Osteocyte (in vitro differentiated cells): ENCODE results near the gene C4orf46. TPM values are rescaled to one million over a fixed set of nuclear protein-coding genes. Genes with fewer than 3 reads are reported as not detected.

Experiments
- DNase-seq: peaks from one replicate; pipeline ENCODE4 v3.0.0; 2021; ENCODE audit warnings: mixed read lengths; ENCODE audit not compliant: unreplicated experiment; ENCODE audit errors: extremely low spot score
- H3K27ac Mint-ChIP-seq: one replicate; pipeline ENCODE4 v1.8.0; 2021; ENCODE audit warnings: mild to moderate bottlenecking, mixed read lengths; ENCODE audit not compliant: unreplicated experiment
- H3K27me3 Mint-ChIP-seq: one replicate; pipeline ENCODE4 v1.8.0; 2021; ENCODE audit warnings: mixed read lengths; ENCODE audit not compliant: unreplicated experiment
- H3K36me3 Mint-ChIP-seq: one replicate; pipeline ENCODE4 v1.8.0; 2021; ENCODE audit warnings: mixed read lengths; ENCODE audit not compliant: unreplicated experiment
- H3K4me1 Mint-ChIP-seq: one replicate; pipeline ENCODE4 v1.8.0; 2021; ENCODE audit warnings: mixed read lengths; ENCODE audit not compliant: unreplicated experiment
- H3K4me3 Mint-ChIP-seq: one replicate; pipeline ENCODE4 v1.8.0; 2021; ENCODE audit warnings: mild to moderate bottlenecking, moderate library complexity, mixed read lengths; ENCODE audit not compliant: unreplicated experiment
- H3K9me3 Mint-ChIP-seq: one replicate; pipeline ENCODE4 v1.8.0; 2021; ENCODE audit warnings: mixed read lengths; ENCODE audit not compliant: unreplicated experiment
- total RNA-seq: library from RNA; stranded (reverse); gene quantifications from 2 replicates; pipeline ENCODE4 v1.2.1, GENCODE V29; 2021
- TF ChIP-seq, protein P1 (sequence below): fragments of 200-600 bp; sonication (generic); IDR thresholded peaks from 2 replicates; pipeline ENCODE4 v1.5.0; 2021; ENCODE audit warnings: antibody characterized with exemption, mild to moderate bottlenecking, moderate library complexity

Gene C4orf46
- total RNA-seq, 1 donor from 2014 or later: 8.3 TPM

GRCh38 chr4:158621729-158622128 is 50.0 kb downstream of the C4orf46 start:
- peaks cover 7% of the 10 kb centered on the region for H3K27me3 Mint-ChIP-seq
- TF ChIP-seq, protein P1, sequence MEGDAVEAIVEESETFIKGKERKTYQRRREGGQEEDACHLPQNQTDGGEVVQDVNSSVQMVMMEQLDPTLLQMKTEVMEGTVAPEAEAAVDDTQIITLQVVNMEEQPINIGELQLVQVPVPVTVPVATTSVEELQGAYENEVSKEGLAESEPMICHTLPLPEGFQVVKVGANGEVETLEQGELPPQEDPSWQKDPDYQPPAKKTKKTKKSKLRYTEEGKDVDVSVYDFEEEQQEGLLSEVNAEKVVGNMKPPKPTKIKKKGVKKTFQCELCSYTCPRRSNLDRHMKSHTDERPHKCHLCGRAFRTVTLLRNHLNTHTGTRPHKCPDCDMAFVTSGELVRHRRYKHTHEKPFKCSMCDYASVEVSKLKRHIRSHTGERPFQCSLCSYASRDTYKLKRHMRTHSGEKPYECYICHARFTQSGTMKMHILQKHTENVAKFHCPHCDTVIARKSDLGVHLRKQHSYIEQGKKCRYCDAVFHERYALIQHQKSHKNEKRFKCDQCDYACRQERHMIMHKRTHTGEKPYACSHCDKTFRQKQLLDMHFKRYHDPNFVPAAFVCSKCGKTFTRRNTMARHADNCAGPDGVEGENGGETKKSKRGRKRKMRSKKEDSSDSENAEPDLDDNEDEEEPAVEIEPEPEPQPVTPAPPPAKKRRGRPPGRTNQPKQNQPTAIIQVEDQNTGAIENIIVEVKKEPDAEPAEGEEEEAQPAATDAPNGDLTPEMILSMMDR: no peak
- no peaks in the 10 kb centered on the region for H3K9me3 Mint-ChIP-seq
- no peaks in the 10 kb centered on the region for H3K36me3 Mint-ChIP-seq
- H3K4me1 Mint-ChIP-seq: peaks cover 2% of the 10 kb centered on the region
- H3K4me3 Mint-ChIP-seq: no peak overlapping the region
- no peak overlapping the region for H3K27ac Mint-ChIP-seq
- DNase-seq: no peak

- Mint-ChIP-seq H3K27ac (no peak overlapping the region), H3K4me3 (no peak overlapping the region), H3K4me1 (peaks cover 2% of the 10 kb centered on the region), H3K36me3 (no peaks in the 10 kb centered on the region), H3K9me3 (peaks cover 13% of the 10 kb centered on the region), H3K27me3 (peaks cover 3% of the 10 kb centered on the region)
- no peak for DNase-seq
- TF ChIP-seq, protein P1: no peak
Observed at GRCh38 chr4:158617956-158618355, 53.7 kb downstream of the C4orf46 start.

Other genes starting within 250 kb of the C4orf46 start
- not detected in 2 replicates for gene RXFP1, start 150.0 kb downstream of the C4orf46 start, total RNA-seq
- gene ETFDH, start 409 bp upstream of the C4orf46 start, total RNA-seq: 22.7 and 25.9 TPM in 2 replicates
- 19.0 and 20.5 TPM in 2 replicates for gene PPID, start 51.5 kb upstream of the C4orf46 start, total RNA-seq
- gene FNIP2, start 97.1 kb upstream of the C4orf46 start, total RNA-seq: 14.4 and 17.3 TPM in 2 replicates